PC-9 (cell line): ENCODE results near the gene PDK2.

Source experiments
- CTCF ChIP-seq: fragments of 200-600 bp; sonication (generic); conservative IDR thresholded peaks from 2 replicates; pipeline ENCODE4 v1.6.1; 2017; ENCODE audit warnings: mixed run types, antibody characterized with exemption, mild to moderate bottlenecking, moderate library complexity
- EZH2 ChIP-seq: fragments of 200-600 bp; sonication (generic); IDR thresholded peaks from 2 replicates; pipeline ENCODE4 v1.8.0; 2017; ENCODE audit warnings: antibody characterized with exemption, low read depth

- no peak for TF ChIP-seq CTCF
- no peak for TF ChIP-seq EZH2
Observed at GRCh38 chr17:50076221-50076590, 18.9 kb upstream of the PDK2 start.
